Erythroblast (primary cell): ENCODE data around the gene TSPAN13.

ENCODE experiments used
- GATA1 ChIP-seq: IDR thresholded peaks from 2 replicates; pipeline ENCODE4 v1.6.1; 2011; ENCODE audit warnings: low read depth, mild to moderate bottlenecking, control low read depth, low read length, moderate library complexity
- POLR2A ChIP-seq: IDR thresholded peaks from 2 replicates; pipeline ENCODE4 v1.6.1; 2011; ENCODE audit warnings: mild to moderate bottlenecking, low read length

GRCh38 chr7:16715928-16716327 is 37.6 kb upstream of the TSPAN13 start:
- TF ChIP-seq POLR2A (no peak), GATA1 (no peak)
